Measurements from ENCODE around the gene TRABD.

DNA sequence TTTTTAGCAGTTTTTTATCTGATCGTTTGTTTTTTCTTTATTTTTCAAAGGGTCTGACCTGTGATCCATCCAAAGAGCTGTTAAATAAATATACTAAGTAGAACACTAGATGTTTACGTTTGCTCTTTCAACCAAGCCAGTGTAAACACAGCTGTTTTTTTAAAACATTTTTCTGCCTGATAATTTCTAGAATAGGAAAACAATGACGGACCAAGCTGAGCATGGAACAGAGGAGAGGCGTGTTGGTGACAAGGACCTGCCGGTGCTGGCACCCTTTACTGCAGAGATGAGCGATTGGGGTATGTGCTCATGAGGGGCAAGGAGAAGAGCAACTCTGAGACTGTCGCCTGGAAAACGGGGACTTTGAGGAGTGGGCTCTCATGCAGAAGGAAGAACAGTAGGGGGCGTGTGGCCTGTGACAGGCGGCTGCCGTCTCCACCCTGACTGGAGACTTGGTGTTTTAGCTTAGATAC, 43.8 kb upstream of the TRABD start:
- TF ChIP-seq, protein P1, sequence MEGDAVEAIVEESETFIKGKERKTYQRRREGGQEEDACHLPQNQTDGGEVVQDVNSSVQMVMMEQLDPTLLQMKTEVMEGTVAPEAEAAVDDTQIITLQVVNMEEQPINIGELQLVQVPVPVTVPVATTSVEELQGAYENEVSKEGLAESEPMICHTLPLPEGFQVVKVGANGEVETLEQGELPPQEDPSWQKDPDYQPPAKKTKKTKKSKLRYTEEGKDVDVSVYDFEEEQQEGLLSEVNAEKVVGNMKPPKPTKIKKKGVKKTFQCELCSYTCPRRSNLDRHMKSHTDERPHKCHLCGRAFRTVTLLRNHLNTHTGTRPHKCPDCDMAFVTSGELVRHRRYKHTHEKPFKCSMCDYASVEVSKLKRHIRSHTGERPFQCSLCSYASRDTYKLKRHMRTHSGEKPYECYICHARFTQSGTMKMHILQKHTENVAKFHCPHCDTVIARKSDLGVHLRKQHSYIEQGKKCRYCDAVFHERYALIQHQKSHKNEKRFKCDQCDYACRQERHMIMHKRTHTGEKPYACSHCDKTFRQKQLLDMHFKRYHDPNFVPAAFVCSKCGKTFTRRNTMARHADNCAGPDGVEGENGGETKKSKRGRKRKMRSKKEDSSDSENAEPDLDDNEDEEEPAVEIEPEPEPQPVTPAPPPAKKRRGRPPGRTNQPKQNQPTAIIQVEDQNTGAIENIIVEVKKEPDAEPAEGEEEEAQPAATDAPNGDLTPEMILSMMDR (conservative IDR thresholded peaks at IDR 0.05; ENCODE audit: low read length), result peak; percentile 47
- TF ChIP-seq EZH2phosphoT487 (IDR thresholded peaks at IDR 0.05; ENCODE audit: borderline replicate concordance), result no peak

All from Loucy (cell line).